ENCODE measurements around the gene ATG3.

- TF ChIP-seq CTCF (IDR thresholded peaks at IDR 0.05; ENCODE audit: low read length): peak; percentile 62
- no peak for TF ChIP-seq EZH2 (IDR thresholded peaks at IDR 0.05; ENCODE audit: borderline replicate concordance, low read length)
Observed at GRCh38 chr3:112531358-112531781, 30.4 kb downstream of the ATG3 start.

Data from OCI-LY1 (cell line).